GM10847 (cell line): ENCODE results near the gene NINJ2.

Source experiments
- POLR2A ChIP-seq: IDR thresholded peaks from 2 replicates; pipeline ENCODE4 v1.6.1; 2011; ENCODE audit not compliant: insufficient read length; ENCODE audit errors: extremely low read depth

The NINJ2 gene

GRCh38 chr12:574475-575128 lies 88.6 kb downstream of the NINJ2 start:
- TF ChIP-seq POLR2A = no peak

- TF ChIP-seq POLR2A = no peak
Measured at GRCh38 chr12:573232-573631, 90.0 kb downstream of the NINJ2 start.

DNA sequence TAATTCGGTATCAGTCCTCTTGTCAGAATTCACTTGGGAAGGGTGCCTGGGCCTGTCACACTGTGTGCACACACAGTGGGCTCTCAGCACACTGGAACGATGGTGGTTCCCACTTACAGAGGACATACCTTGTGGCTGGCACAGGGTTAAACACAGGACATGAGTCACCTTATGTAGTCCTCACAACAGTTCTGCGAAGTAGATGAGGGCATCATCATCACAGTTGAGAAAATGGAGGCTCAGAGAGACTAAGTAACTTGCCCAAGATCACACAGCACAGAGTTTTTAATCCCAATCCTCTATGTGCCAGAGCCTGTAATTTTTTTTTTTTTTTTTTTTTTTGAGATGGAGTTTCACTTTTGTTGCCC lies 90.7 kb downstream of the NINJ2 start:
- TF ChIP-seq POLR2A = no peak

GRCh38 chr12:571795-572531 lies 91.3 kb downstream of the NINJ2 start:
- no peak for TF ChIP-seq POLR2A

DNA sequence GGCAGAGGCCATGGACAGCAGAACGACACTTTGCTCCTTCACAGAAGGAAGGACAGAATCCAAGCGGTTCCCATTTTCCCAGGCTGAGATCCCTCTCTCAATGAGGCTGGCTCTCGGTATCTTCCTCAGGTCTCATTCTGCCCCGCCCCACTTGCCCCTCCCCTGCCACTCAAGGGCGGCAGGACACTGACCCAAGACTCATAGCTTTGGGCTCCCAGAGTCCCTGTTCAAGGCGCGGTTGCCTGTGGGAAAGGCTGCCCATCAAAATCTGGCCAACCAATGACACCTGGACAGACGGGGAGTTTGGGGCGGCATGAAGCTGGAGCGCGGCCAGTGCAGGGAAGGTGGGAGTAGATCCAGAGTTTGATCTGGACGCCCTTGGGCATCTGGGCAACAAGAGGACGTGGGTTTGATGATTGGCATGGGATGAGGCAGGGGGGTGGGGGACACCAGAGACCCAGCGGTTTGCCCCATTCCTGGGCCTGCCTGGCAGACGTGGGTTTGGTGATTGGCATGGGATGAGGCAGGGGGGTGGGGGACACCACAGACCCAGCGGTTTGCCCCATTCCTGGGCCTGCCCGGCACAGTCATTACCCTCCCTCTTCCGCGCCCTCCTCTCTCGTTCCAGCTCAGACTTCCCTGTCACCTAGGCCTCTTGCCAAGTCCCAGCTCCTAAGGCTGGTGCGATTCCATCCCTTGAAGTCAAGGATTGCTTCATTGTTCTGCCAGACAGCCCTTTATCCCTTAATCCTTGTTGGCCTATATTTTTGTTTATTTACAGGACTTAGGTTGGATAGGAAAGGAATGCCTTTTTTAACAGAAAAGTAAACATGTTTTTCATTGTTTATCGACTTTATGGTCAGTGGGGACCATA lies 92.1 kb downstream of the NINJ2 start:
- no peak for TF ChIP-seq POLR2A

DNA sequence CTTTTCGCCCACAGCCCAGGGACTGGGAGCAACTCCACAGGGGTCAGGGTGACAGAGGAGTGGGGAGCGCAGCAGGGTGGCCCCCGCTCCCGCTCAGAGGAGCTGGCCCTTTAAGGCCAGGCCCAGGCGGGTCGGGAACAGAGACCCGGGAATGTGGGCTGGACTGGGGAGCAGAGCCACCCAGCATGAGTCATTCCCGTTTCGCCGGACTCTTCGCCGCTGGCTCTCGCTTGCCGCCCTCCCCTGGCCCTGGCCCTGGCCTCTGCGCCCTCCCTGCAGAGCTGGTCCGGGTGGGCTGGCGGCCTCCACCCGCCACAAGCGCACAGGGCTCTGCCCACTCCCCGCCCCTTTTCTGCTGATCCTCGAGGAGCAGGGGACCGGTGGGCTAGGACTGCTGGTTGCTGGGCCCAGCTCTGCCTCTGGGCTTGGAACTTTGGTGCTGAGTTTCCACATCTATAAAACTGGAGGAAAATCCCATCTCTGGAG lies 92.8 kb downstream of the NINJ2 start:
- no peak for TF ChIP-seq POLR2A

GRCh38 chr12:569803-570434 lies 93.3 kb downstream of the NINJ2 start:
- no peak for TF ChIP-seq POLR2A

DNA sequence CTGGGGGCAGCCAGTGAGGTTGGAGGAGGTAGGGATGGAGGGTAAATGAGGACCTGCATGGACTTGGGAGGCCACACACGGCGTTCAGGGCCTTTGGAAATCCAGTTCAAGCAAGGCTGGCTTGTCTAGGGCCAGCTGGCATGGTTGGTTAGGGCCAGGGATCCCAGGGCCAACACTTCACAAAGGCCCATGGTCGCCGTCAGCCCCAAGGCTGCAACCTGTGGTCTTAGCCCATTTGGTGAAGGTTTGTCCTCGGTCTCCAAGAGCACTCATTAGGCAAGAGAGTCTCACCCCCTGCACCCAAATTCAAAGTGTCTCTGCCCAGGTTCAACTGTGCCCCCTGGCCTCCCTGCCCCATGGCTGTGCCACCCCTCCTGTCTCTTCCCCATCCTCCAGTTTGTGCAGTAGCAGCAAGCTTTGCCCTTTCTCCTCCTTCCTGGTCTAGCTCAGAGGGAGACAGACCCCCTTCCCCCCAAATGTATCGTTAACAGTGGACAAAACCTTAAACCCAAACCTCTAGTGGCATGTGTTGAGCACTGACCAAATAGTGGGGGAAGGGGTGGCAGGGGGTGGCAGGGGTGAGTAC lies 94.1 kb downstream of the NINJ2 start:
- TF ChIP-seq POLR2A = no peak

- no peak for TF ChIP-seq POLR2A
Measured at GRCh38 chr12:568486-568885, 94.8 kb downstream of the NINJ2 start.

DNA sequence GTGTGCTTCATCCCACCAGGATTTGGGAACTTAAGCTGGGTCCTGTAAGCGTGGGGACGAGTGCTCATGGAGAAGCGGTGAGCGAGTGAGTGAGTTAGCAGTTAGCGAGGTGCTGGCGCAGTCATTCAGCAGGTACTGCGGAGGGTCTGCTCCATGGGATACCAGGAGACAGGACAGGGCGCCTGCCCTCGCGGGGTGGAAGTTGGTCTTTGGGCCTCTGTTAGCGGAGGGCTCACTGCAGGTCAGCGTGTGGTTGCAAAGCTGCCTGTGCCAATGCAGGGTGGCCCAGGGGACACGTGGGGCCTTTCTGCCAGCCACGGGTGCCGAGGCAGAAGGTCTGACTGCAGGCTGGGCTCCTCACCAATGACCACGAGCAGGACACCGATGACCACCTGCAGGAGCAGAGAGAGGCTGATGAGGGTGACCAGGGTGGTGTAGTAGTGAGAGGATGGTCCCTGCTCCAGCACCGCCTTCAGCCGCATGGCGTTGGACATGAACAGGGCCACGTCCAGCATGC lies 97.6 kb downstream of the NINJ2 start:
- no peak for TF ChIP-seq POLR2A

GRCh38 chr12:565161-565560 lies 98.1 kb downstream of the NINJ2 start:
- TF ChIP-seq POLR2A = no peak

- no peak for TF ChIP-seq POLR2A
Measured at GRCh38 chr12:563787-564298, 99.4 kb downstream of the NINJ2 start.

DNA sequence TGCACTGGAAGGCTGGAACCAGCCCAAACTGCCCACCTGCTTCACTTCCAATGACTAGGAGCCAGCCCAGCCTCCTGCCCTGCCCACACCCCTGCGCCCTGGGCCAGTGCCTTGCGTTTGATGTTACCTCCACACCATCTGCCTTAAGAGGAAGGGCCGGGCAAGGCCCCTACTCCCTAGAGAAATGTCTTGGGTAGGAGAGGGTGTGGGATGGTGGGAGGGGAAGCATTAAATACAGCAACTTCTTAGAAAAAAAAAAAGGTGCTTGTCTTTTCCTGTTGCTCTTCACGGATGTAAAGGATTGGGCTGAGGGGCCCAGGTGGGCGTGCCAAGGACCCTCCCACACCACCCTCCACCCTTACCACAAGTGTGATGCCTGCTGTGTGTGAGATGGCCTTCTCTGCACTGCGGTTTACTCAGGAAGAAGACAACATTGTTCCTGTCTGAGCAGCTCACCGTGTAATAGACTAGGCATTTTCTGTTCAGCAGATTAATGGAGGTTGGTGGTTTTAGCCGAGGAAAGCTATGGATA lies 99.9 kb downstream of the NINJ2 start:
- TF ChIP-seq POLR2A = no peak

DNA sequence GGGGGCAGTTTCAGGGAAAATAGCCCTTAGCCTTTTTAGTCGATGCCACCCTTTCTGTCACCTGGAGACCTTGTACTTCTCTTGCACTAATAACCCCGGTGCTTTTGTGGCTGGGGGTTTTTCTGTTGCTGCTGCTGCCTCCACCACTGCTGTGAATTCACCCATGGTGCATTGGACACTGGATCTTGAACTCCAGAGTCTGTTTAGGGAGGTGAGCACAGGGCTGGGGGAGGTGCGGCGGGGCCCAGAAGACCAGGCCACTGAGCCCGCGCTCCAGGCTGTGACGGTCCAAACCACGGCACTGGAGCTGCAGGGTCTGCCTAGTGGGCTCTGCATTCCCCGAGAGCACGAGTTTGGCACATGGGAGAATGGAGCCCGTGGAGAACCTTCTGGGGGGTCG lies 100.6 kb downstream of the NINJ2 start:
- no peak for TF ChIP-seq POLR2A
